Colonic mucosa (tissue), 4 donors: ENCODE data around the gene TMEM238. TPM values are rescaled to one million over a fixed set of nuclear protein-coding genes. Genes with fewer than 3 reads are reported as not detected.

Source experiments
- DNase-seq: peaks from one replicate; pipeline ENCODE4 v3.0.0-alpha.2; 2020
- H3K27ac ChIP-seq: fragments of 200-600 bp; one replicate; pipeline ENCODE4 v1.8.0; 2021
- H3K27me3 ChIP-seq: fragments of 200-600 bp; one replicate; pipeline ENCODE4 v1.8.0; 2021
- H3K36me3 ChIP-seq: fragments of 200-600 bp; one replicate; pipeline ENCODE4 v1.8.0; 2021
- H3K4me1 ChIP-seq: fragments of 200-600 bp; one replicate; pipeline ENCODE4 v1.8.0; 2021; ENCODE audit warnings: mild to moderate bottlenecking
- H3K4me3 ChIP-seq: fragments of 200-600 bp; one replicate; pipeline ENCODE4 v1.8.0; 2021
- H3K9ac ChIP-seq, 2 donors: one replicate each; pipeline ENCODE4 v1.7.0; 2013; ENCODE audit warnings: control low read depth in 2 of 2, low read depth in 2 of 2, low read length in 2 of 2
- H3K9me3 ChIP-seq: fragments of 200-600 bp; one replicate; pipeline ENCODE4 v1.8.0; 2021
- CTCF ChIP-seq: fragments of 200-600 bp; IDR thresholded peaks from one replicate; pipeline ENCODE4 v1.8.0; 2022; ENCODE audit warnings: antibody characterized with exemption, mild to moderate bottlenecking
- intact Hi-C: fragments of 100-400 bp; cut with DNase I; formaldehyde crosslinking; loops from one replicate; pipeline ENCODE4 v1.14.1; 2022
- total RNA-seq, 2 donors: library from RNA; stranded (reverse); fragmentation: NEBNext Ultra II Directional in 1 of 2; extraction: Animal tissue kit (Norgen Biotek cat#: 25700) in 1 of 2; gene quantifications; one replicate each; pipeline ENCODE4 v1.2.1, GENCODE V29; 2021
- donor health status: healthy.
- donor health status: DM: no; HTN: no; CAD: no.
- donor health status: DM: no; HTN: no; CAD: no.

TMEM238 gene
- total RNA-seq, 2 donors from 2014 or later = 78.1 to 85.9 TPM

- Histone ChIP-seq H3K4me3 (no peak overlapping the region), H3K27me3 (no peaks in the 10 kb centered on the region), H3K4me1 (no peaks in the 10 kb centered on the region), H3K36me3 (peaks cover 5% of the 10 kb centered on the region), H3K9ac (no peak overlapping the region), H3K9me3 (no peaks in the 10 kb centered on the region), H3K27ac (no peak overlapping the region)
- intact Hi-C loops = no loop called here
- TF ChIP-seq CTCF = no peak
- peak; percentile 82 for DNase-seq
Observed at GRCh38 chr19:55345818-55346724, 38.0 kb downstream of the TMEM238 start.

GRCh38 chr19:55345101-55345817, 38.8 kb downstream of the TMEM238 start:
- no peaks in the 10 kb centered on the region for H3K27me3 ChIP-seq
- no peak for TF ChIP-seq CTCF
- no peak overlapping the region for H3K9ac ChIP-seq
- no peak overlapping the region for H3K27ac ChIP-seq
- intact Hi-C loops = no loop called here
- no peak for DNase-seq
- H3K4me3 ChIP-seq = no peak overlapping the region
- peaks cover 5% of the 10 kb centered on the region for H3K36me3 ChIP-seq
- H3K9me3 ChIP-seq = no peaks in the 10 kb centered on the region
- no peaks in the 10 kb centered on the region for H3K4me1 ChIP-seq

- Histone ChIP-seq H3K4me3 (no peak overlapping the region), H3K9me3 (no peaks in the 10 kb centered on the region), H3K9ac (no peak overlapping the region), H3K36me3 (peaks cover 5% of the 10 kb centered on the region), H3K4me1 (no peaks in the 10 kb centered on the region), H3K27ac (no peak overlapping the region), H3K27me3 (no peaks in the 10 kb centered on the region)
- no peak for TF ChIP-seq CTCF
- DNase-seq = no peak
- intact Hi-C loops = no loop called here
Observed at GRCh38 chr19:55344444-55344843, 39.6 kb downstream of the TMEM238 start.

GRCh38 chr19:55341595-55342531, 42.2 kb downstream of the TMEM238 start:
- DNase-seq = no peak
- intact Hi-C loops = no loop called here
- H3K27me3 ChIP-seq = no peaks in the 10 kb centered on the region
- no peak for TF ChIP-seq CTCF
- H3K36me3 ChIP-seq = peaks cover 5% of the 10 kb centered on the region
- no peaks in the 10 kb centered on the region for H3K4me1 ChIP-seq
- H3K4me3 ChIP-seq = peak overlapping the region; percentile 47
- H3K9ac ChIP-seq = no peak overlapping the region
- H3K27ac ChIP-seq = no peak overlapping the region
- no peaks in the 10 kb centered on the region for H3K9me3 ChIP-seq

GRCh38 chr19:55341171-55341588, 42.9 kb downstream of the TMEM238 start:
- peak; percentile 87 for DNase-seq
- intact Hi-C loops = no loop called here
- no peaks in the 10 kb centered on the region for H3K27me3 ChIP-seq
- H3K27ac ChIP-seq = no peak overlapping the region
- H3K4me1 ChIP-seq = no peaks in the 10 kb centered on the region
- peaks cover 5% of the 10 kb centered on the region for H3K36me3 ChIP-seq
- H3K4me3 ChIP-seq = peak overlapping the region; percentile 47
- peak overlapping the region; percentile 89 to 98 for H3K9ac ChIP-seq
- no peaks in the 10 kb centered on the region for H3K9me3 ChIP-seq
- no peak for TF ChIP-seq CTCF
